GM19239 (cell line): ENCODE results near the gene CEP104.
"Not testable (repeated sequence)": the region's sequence is repeated elsewhere in the genome, so short reads cannot be mapped to it uniquely, and the experiment has no call there.

ENCODE experiments used
- DNase-seq: peaks from one replicate; pipeline ENCODE4 v3.0.0; 2011; ENCODE audit warnings: low spot score; ENCODE audit not compliant: insufficient read length
- FAIRE-seq: peaks from 2 replicates; lab custom pipeline; 2011; peaks lifted over from hg19 to GRCh38; lab: Jason Lieb, UNC

The CEP104 gene

GRCh38 chr1:3809680-3810079 is 47.3 kb downstream of the CEP104 start:
- DNase-seq: no peak
- FAIRE-seq: no peak

GRCh38 chr1:3807769-3808168 is 49.2 kb downstream of the CEP104 start:
- no peak for DNase-seq
- no peak for FAIRE-seq

- DNase-seq (no peak), FAIRE-seq (no peak)
Observed at GRCh38 chr1:3805038-3805437, 52.0 kb downstream of the CEP104 start.

- DNase-seq, FAIRE-seq: not testable (repeated sequence)
Observed at GRCh38 chr1:3804627-3804944, 52.4 kb downstream of the CEP104 start.

- FAIRE-seq: no peak
Observed at GRCh38 chr1:3803905-3804626, 52.9 kb downstream of the CEP104 start.

GRCh38 chr1:3800795-3801194 is 56.2 kb downstream of the CEP104 start:
- DNase-seq, FAIRE-seq: not testable (repeated sequence)

More at GRCh38 chr1:3803905-3804626, 52.9 kb downstream of the CEP104 start:
- DNase-seq: no peak

GRCh38 chr1:3799976-3800685 is 56.9 kb downstream of the CEP104 start:
- no peak for DNase-seq
- FAIRE-seq: no peak

GRCh38 chr1:3796215-3797061 is 60.6 kb downstream of the CEP104 start, which contains the start of gene LRRC47:
TSS of gene LRRC47 (minus strand) at chr1:3796498. CDS start at chr1:3796476, 22 bp downstream.
- FAIRE-seq (peak; percentile 77), DNase-seq (peak; percentile 99)

GRCh38 chr1:3795453-3796214 is 61.4 kb downstream of the CEP104 start:
- no peak for FAIRE-seq
- no peak for DNase-seq

GRCh38 chr1:3790952-3791351 is 66.1 kb downstream of the CEP104 start:
- FAIRE-seq (no peak), DNase-seq (no peak)

- no peak for FAIRE-seq
- DNase-seq: no peak
Observed at GRCh38 chr1:3790500-3790923, 66.5 kb downstream of the CEP104 start.

- DNase-seq (no peak), FAIRE-seq (no peak)
Observed at GRCh38 chr1:3789421-3790300, 67.3 kb downstream of the CEP104 start.

- FAIRE-seq (no peak), DNase-seq (no peak)
Observed at GRCh38 chr1:3788756-3789420, 68.1 kb downstream of the CEP104 start.

GRCh38 chr1:3787745-3788605 is 69.0 kb downstream of the CEP104 start:
- DNase-seq: no peak
- no peak for FAIRE-seq

GRCh38 chr1:3787349-3787715 is 69.7 kb downstream of the CEP104 start:
- FAIRE-seq: no peak
- no peak for DNase-seq

- no peak for FAIRE-seq
- no peak for DNase-seq
Observed at GRCh38 chr1:3786468-3787348, 70.3 kb downstream of the CEP104 start.
